GM23248 (cell line): ENCODE data around the gene TAS2R13.

ENCODE experiments used
- EZH2 ChIP-seq: fragments of 200-600 bp; sonication (generic); IDR thresholded peaks from 2 replicates; pipeline ENCODE4 v1.6.1; 2018; ENCODE audit warnings: antibody characterized with exemption, mild to moderate bottlenecking; ENCODE audit not compliant: insufficient read depth, poor library complexity, severe bottlenecking
- EZH2phosphoT487 ChIP-seq: fragments of 200-600 bp; sonication (generic); IDR thresholded peaks from 2 replicates; pipeline ENCODE4 v1.6.1; 2018; ENCODE audit warnings: antibody characterized with exemption, moderate library complexity, mild to moderate bottlenecking, low read depth; ENCODE audit not compliant: insufficient read depth

DNA sequence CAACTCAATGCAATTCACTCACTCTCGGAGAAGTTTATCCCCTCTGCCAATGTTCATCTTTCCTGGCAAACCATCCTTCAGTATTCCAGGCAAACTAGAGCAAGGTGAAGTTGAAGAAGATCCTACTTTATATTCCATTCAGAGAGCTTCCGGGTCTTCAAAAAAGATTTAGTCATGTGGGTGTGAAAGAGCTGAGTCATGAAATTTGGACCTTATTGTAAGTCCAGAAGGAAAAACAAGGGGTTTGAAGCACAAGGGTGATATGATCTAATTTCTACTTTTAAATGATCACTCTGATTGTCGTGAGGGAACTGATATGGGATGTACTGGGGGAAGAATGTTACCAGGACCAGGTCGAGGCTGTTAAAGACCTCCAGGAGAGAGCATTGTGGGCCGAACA is 16.9 kb upstream of the TAS2R13 start:
- TF ChIP-seq EZH2 = no peak
- TF ChIP-seq EZH2phosphoT487 = no peak
